Activated CD4-positive, alpha-beta T cell treated with anti-CD3 and anti-CD28 coated beads, Interleukin-2, Interleukin-4, amounts not matched to agents 100 ng/mL and 50 ng/mL, durations not matched to agents 16 hours and 8 hours (primary cell): ENCODE results near the gene CNN2.
"Not testable (repeated sequence)": the region's sequence is repeated elsewhere in the genome, so short reads cannot be mapped to it uniquely, and the experiment has no call there.

Experiments
- DNase-seq: peaks from one replicate; pipeline ENCODE4 v3.0.0-alpha.2; 2020; ENCODE audit warnings: low spot score

CNN2 gene

DNA sequence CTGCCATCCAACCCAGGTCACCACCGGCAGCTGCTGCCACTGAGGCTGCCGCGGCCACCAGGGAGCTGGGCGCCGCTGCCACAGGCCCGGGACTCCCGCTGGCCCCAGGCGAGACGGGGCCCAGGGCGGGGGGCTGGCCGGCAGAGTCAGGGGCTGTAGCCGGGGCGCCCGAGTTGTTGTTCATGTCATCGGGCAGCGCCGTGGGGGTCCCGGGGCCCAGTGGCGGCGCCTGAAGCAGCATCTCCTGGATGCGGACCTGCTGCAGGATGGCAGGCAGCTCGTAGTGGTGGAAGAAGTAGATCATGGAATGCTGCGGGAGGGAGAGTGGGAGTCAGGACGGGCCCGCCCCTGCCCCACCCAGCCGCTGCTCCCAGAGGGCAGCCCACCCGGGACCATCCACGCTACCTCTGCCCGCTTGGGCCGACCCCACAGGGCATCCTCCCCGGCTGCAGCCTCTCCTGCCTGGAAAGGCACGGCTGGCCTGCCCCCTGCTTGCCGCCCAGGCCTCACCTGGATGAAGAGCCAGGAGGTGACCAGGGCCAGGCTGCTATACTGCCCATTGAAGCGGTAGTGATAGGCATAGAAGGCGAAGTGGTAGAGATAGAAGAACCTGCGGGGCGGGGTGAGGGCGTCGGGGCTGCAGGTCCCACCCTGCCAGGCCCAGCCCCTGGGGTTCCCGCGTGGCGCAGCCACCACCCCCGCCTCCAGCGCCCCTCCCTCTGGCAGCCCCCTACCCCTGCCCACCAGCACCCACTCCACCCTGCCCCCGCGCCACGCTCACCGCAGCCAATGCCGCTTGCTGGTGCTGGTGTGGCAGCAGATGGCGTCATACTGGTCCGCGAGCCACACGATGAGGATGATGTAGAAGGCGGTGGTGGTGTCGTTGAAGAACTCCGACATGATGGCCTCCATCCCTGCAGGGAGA, 15.6 kb upstream of the CNN2 start:
- DNase-seq: no peak

DNA sequence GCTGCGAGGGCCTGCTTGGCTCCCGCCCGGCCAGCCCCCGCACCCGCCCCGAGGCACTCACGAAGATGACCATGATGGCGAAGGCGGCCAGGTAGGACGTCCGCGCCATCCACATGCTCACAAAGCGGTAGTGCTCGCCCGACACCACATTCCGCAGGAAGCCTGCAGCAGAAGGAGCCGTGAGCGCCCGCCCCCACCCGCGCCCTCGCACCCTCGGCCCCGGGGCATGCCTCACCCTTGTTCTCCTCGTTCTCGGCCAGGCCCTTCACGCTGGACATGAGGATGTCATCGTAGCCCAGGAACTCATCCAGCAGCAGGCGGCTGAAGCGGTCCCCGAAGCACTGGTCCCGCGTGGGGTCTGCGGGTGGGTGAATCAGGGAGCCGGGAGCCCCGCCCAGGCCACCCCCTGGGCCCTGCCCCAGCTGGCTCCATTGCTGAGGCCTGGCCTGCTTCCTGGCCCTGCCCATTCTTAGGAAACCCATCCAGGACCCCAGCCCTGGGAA, 14.5 kb upstream of the CNN2 start:
- no peak for DNase-seq

DNA sequence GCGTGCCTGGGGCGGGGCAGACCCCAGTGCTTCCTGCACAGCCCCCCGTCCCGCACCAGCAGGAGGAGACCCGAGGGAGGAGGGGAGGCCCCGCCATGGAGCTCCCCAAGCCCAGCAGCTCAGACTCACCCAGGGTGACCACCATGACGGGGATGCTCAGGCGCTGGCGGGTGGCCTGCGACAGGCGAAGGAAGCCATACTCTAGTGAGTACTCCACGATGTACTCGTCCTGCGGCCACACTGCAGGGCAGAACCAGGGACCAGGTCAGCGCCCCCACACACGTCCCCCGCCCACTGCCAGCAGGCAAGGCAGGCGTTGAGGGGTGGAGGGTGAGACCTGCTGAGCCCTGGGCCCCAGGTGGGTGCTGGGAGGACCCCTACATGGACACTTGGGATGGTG, 14.1 kb upstream of the CNN2 start:
- no peak for DNase-seq

DNA sequence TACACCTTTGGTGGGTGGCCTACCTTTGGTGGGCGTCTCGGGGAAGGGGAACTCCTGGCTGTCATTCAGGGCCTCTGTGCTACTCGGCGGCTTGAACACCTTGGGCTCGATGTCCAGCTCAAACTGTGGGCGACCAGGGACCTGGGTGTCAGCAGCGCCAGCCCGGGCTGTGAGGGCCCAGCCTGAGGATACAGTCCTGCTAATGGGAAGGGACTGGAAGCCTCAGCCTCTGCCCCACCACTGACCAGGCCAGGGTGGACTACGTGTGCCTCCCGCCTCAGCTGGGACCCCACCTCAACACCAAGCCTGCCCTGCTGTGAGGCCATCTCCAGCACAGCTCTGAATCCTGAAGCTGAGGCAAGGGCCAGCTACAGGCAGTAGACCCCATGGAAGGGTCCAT, 13.2 kb upstream of the CNN2 start:
- DNase-seq: no peak

DNA sequence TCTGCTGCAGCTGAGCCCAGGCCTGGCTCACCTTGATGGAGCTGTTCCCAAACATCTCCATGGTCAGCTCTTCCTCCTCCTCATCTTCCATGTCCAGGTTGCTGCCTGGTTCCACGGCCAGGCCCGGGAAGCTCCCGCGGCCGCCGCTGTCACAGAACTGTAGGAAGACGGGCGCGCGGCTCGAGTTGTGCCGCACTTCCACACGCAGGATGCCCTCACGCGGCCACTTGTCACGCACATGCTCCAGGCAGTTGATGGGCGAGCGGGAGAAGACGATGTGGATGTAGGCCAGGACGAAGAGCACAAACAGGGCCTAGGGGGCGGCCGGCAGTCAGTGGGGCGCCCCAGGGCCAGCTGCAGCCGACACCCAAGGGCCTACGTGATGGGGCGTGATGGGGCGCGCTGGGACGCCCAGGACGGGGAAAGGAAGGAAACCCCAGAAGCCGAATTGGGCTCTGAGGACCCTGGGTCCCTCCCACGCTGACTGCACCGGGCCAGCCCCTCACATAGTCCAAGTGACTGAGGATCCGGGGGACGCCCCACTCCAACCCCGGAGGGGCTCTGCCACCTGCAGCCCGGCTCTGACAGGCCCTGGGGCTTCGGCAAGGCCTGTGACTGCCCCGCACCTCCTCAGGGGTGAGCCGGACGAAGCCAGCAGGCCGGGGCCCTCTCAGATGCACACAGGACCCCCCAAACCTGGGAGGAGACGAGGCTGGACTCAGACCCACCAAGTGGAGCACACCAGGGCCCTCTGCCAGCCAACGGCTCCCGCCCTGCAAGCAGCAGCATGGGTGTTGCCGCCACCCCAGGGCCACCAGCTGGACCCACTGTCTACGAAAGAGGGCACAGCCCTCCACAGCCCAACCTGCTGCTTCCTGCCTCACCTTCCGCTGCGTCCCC, 12.0 kb upstream of the CNN2 start:
- no peak for DNase-seq

DNA sequence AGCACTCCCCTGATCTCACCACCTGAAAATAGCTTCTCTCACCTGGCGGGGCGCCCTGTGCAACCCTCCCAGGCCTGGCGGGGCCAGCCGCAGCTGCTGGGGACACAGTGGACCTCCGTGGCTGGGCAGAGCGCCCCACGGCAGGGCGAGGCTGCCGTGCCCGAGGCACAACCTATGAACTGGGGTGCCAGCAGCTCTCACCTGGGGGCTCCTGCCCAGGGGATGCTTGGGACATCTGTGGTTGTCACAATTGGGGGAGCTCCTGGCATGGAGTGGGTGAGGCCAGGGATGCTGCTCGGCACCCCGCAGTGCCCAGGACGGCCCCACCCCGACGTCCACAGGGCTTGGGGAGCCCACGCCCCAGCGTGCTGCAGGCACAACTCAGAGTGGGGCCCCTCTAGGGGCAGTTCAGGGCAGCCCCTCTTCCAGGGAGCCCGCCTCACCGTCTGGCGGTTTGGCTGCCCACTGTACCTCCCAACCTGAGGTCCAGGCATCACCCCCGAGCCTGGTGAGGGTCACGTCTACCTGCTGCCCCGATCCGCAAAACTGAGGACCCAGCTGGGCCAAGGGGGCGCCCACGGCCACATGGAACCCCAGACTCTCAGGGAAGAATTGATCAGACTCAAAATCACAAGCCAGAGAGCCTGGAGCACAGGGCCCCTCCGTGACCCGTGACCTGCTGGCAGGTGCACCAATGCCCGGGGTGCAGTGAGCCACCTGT, 11.2 kb upstream of the CNN2 start:
- DNase-seq: no peak

DNA sequence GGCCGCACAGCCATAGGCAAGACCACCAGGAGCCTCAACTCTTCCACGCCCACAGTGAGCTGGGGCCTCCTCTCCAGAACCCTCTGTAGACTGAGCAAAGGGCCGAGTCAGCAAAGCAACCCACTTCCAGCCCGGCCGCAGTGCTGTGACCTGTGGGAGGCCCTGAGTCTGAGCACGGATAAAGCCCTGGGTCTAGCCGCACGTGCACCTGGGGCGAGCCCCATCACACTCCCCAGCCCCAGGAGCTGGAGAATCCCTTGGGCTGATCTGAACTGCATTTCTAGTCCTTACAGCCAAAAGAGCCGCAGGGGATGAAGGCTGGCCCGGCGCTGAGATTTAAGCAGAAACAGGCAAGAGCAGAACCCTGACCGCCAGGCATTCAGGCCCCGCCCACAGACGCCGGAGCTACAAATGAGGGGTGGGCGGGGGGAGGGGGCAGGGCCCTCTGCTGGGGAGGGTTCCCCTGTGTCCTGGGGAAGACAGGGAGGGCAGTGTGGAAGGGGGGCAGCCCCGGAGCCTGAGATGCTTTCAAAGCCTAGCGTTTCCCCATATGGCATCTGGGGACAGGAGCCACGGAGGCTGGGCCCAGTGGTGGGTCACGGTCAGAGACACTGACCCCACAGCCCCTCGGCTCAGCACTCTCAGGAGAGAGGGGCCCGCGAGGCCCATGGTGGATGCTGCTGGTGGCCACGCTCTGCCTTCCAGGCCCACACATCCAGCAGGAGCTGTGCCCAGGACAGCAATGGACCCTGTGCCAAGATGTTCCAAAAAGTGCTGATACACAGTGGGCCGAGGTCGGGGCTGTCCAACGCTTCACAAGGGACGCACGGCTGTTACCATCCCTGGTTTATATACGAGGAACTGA, 10.4 kb upstream of the CNN2 start:
- DNase-seq: no peak

DNA sequence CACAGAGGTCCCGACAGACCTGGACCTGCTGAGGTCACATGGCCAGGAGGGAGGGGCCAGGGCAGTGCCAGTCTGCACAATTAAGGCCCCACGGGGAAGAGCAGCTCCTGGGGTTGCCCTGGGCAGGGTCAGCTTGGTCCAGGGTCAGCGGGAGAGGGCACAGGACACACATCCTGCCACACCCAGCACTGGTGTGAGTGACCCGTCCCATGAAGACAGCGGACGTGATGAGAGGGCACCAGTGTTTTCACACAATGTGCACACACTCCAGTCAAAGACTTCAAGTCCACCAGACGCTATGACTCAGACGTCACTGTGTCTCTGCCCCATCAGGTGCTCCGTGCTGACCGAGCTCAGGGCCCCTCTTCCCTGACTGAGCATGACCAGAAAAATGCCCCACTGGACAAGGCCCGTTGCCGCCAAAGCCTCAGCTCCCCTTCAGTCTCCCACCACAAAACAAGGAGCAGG, 9.7 kb upstream of the CNN2 start:
- DNase-seq: no peak

DNA sequence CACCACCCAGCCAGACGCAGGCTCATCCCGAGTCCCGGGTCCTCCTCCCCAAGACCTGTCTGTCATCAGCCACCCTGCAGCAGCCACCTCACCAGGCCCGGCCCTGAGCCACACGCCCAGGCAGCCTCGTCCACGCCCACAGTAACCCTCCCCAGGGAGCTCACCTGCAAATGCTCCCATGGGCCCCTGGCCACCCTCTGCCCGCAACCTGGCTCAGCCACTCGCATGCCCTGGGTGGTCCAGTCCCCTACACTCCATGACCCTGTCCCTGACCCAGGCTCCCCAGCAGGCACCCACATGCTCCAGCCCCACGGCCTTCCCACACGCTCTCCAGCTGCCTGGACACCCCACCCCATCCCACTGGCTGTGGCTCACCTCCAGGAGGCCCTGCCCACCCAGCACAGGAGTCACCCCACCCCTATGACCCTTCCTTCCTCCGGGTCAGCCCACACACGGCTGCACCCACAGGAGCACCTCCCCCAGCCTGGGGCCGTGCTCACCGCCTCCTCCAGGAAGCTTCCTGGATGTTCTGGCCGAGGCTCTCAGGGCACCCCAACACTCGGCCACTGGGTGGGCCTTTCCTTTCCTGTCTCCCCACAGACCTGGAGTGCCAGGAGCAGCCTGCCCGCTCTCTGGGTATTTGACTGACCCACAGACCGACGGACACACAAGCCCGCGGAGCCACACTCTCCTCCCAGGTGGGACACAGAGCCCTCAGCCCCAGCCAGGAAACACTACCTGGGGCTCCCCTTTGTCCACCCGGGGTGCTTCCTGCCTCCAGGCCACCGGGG, 9.1 kb upstream of the CNN2 start:
- DNase-seq: no peak

DNA sequence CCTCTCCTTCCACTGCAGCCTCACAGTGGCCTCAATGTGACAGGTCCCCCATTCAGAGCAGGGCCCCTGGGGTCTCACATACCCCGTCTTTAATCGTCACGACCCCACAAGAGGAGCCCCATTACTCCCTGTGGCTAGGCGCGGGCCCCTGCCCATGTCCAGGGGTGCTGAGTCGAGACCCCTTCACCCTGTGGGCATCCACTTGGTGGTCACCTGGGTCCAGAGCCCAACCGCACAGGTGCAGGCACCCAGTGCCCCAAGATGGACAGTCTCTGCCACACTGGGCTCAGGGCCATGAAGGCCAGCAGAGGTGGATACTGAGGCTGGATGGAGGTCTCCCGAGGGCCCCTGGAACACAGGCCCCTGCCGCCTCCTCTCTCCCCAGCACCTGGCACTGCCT, 8.5 kb upstream of the CNN2 start:
- no peak for DNase-seq

DNA sequence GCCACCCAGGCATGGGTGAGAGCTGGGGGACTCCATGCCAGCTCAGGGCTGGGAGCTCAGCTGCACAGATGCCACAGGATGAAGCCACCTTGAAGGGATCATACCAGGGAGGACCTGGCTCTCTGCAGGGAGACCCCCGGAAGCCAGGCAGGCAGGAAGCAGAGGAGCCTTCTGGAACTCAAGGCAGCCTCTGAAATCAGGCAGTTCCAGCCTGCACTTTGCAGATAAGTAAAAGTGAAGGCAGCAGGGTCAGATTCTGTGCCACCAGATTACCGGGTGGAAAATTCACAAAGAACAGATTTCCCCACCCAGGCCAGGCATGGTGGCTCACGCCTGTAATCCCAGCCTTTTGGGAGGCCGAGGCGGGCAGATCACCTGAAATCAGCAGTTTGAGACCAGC, 8.0 kb upstream of the CNN2 start:
- DNase-seq: no peak

DNA sequence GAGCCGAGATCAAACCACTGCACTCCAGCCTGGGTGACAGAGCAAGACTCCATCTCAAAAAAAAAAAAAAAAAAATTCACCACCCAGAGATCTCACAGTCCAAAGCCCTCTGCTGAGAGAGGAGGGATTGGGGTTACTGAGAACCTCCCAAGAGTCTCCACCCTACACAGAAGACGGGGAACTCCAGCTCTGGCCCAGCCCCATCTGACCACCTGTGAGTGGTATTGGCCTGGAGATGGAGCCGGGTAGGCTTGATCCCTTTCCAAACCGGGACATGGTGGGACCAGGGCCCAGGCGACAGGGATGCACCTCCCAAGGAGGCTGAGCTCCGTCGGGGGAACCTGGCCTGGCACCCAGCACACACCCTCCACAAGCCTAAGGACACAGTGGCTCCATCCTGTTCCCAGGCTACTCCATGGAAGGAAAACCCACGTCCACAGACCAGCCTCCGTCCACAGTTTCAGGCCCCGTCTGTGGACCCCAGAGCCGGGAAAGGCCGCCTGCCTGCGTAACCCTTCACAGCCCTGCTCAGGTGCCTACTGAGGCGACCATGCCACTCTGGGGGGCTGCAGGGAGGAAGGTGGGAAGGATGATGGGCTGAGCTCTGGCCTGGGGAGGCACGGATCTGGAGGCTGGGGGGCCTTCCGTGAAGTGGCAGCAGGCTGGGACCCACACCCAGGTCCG, 7.3 kb upstream of the CNN2 start:
- DNase-seq: no peak

DNA sequence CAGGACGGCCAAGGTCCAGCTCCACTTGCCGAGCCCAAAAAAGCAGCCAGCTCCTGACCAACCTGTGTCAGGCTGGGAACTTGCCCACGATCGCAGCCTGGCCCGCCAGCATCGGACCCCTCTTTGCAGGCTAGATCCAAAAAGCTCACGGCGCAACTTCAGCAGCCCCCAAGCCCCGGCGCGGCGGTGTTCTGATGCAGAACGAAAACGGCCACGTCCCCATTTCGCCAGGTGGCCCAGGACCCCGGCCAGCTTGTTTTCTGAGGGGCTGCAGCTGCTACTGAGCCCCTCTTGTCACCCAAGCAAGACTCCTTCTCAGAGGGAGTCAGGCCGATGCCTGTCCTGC, 6.8 kb upstream of the CNN2 start:
- DNase-seq: no peak

DNA sequence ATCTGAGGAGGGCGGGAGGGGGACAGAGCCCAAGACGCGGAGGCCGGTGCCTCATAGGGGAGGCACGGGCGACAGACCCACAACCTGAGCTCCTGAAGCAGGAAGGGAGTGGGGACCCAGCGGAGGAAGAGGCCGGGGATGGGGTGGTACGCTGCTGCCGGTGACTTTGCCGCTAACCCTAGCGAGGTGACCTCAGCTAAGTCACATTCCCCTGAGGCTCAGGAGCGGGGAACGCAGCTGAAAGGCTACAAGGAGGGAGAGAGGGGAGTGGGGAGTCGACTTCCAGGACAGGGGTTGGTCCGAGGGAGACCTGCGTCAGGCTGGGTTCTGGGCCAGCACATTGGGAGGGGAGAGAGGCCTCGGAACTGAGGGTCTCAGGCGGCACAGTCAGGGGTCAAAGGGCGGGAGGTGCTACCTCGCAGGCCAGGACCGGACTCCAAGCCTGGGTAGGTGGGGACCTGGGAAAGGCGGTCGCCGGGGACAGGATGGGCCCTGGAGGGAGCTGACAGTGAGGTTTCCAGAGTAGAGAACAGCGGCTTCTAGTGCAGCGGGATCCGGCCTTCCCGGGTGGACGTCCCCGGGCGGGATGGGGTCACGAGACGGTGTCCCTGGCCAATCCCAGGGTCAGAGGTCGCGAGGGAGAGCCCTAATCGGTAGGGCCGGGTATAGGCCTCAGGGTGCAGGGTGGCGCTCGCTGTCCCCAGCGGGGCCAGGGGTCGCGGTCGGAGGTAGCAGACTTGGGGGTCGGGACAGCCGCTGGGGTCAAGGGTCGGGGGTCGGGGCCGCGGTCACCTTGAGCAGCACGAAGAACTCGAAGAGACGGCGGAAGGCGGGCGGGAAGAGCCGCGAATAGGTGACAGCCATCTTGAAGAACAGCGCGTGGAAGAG, 6.2 kb upstream of the CNN2 start:
- DNase-seq: no peak

DNA sequence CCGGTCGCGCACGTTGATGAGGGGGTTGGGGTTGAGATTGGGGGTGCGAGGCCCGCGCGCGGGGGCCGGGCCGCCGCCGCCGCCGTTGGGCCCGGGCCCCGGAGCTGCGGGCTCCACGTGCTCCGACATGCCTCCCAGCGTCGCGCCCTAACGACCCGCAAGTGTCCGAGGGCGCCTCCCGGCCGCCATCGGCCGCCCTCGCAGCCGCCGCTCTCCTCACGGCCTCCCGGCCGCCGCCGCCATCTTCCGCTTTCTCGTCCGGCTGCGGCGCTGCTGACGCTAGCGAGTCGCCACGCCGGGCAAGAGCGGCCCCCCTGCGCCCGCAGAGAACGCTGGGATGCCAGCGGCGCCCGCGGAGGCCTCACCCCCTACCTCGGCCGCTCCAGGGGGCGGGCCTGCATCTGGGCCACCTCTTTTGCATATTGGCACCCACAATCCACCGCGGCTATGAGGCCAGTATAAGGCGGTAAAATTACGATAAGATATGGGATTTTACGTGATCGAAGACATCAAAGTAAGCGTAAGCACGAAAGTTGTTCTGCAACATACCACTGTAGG, 5.5 kb upstream of the CNN2 start, which contains the start of gene TMEM259:
TSS of gene TMEM259 (minus strand) at position 256 of the 558 bp plus-strand sequence. CDS start at position 129, 127 bp downstream.
- DNase-seq: peak; percentile 97

DNA sequence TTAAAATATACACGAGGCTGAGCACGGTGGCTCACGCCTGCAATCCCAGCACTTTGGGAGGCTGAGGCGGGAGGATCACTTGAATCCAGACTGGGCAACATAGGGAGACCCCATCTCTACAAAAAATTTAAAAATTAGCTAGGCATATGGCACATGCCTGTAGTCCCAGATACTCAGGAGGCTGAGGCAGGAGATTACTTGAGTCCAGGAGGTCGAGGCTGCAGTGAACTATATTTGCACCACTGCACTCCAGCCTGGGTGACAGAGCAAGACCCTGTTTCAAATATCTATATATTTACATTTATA, 2.6 kb upstream of the CNN2 start:
- DNase-seq: not testable (repeated sequence)

DNA sequence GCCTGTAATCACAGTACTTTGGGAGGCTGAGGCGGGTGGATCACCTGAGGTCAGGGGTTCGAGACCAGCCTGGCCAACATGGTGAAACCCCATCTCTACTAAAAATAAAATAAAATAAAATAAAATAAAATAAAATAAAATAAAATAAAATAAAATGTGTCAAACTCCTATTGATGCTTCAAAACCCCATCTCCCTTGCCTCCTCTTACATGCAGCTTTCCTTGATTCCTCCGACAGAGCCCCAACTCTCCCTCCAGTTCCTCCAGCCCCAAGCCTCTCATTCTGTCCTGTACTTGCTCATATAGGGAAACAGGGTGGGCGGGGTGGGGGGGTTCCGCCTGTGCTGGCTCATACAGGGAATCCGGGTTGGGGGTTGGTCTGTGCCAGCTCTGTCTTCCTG, 1.3 kb upstream of the CNN2 start:
- not testable (repeated sequence) for DNase-seq
